A673 (cell line): ENCODE data around the gene CFAP97D1. TPM values are rescaled to one million over a fixed set of nuclear protein-coding genes. Genes with fewer than 3 reads are reported as not detected.

ENCODE experiments used
- BruUV-seq: library from RNA; stranded (reverse); fragments of 400-500 nt; replicated peaks from 2 replicates; lab custom pipeline; 2021; lab: Mats Ljungman, UMichigan
- CTCF ChIA-PET: fragments of 300-600 bp; sonication (Branson Sonifier 250); formaldehyde crosslinking; loops from one replicate; lab custom pipeline; 2022; ENCODE audit warnings: antibody characterized with exemption; lab: Charles Lee
- POLR2A ChIA-PET: fragments of 300-600 bp; sonication (Branson Sonifier 250); formaldehyde crosslinking; loops from one replicate; lab custom pipeline; 2022; ENCODE audit warnings: antibody characterized with exemption; ENCODE audit not compliant: low non-redundant PET; lab: Charles Lee
- DNase-seq: peaks from one replicate; pipeline ENCODE4 v3.0.0-alpha.2; 2015; ENCODE audit warnings: low spot score
- H3K27ac ChIP-seq: fragments of 200-600 bp; sonication (generic); 2 replicates; pipeline ENCODE4 v1.5.1; 2016; ENCODE audit warnings: mixed run types, low read depth, mild to moderate bottlenecking, mixed read lengths, antibody characterized with exemption, low read length; ENCODE audit not compliant: poor library complexity, severe bottlenecking
- H3K27me3 ChIP-seq: fragments of 200-600 bp; sonication (generic); replicated peaks from 2 replicates; pipeline ENCODE4 v1.6.1; 2017; ENCODE audit warnings: mixed run types, low read depth, mild to moderate bottlenecking, mixed read lengths, antibody characterized with exemption, low read length; ENCODE audit not compliant: insufficient read depth, poor library complexity
- H3K36me3 ChIP-seq: fragments of 200-600 bp; sonication (generic); 2 replicates; pipeline ENCODE4 v1.6.1; 2016; ENCODE audit warnings: mixed run types, mild to moderate bottlenecking, mixed read lengths, antibody characterized with exemption, low read length; ENCODE audit not compliant: insufficient read depth, poor library complexity, severe bottlenecking
- H3K4me1 ChIP-seq: fragments of 200-600 bp; sonication (generic); 2 replicates; pipeline ENCODE4 v1.6.1; 2017; ENCODE audit warnings: mixed run types, mild to moderate bottlenecking, mixed read lengths, antibody characterized with exemption, low read length; ENCODE audit not compliant: insufficient read depth, poor library complexity, severe bottlenecking
- H3K4me3 ChIP-seq: fragments of 200-600 bp; sonication (generic); 2 replicates; pipeline ENCODE4 v1.5.1; 2016; ENCODE audit warnings: low read depth, mixed run types, mild to moderate bottlenecking, mixed read lengths, low read length; ENCODE audit not compliant: poor library complexity, severe bottlenecking
- H3K9me3 ChIP-seq: fragments of 200-600 bp; sonication (generic); 2 replicates; pipeline ENCODE4 v1.6.1; 2016; ENCODE audit warnings: mixed run types, low read depth, mild to moderate bottlenecking, mixed read lengths, antibody characterized with exemption, low read length; ENCODE audit not compliant: poor library complexity, severe bottlenecking
- EZH2 ChIP-seq: fragments of 200-600 bp; sonication (generic); IDR thresholded peaks from 2 replicates; pipeline ENCODE4 v1.6.1; 2017; ENCODE audit warnings: borderline replicate concordance, low read depth, mild to moderate bottlenecking, mixed read lengths, antibody characterized with exemption, low read length; ENCODE audit not compliant: poor library complexity, severe bottlenecking
- intact Hi-C: fragments of 100-400 bp; cut with micrococcal nuclease; formaldehyde crosslinking; loops from one replicate; pipeline ENCODE4 v1.10.0; 2022; ENCODE audit not compliant: unreplicated experiment
- total RNA-seq: library from RNA; stranded (reverse); gene quantifications from 2 replicates; pipeline ENCODE4 v1.2.3, GENCODE V29; 2021
- TF ChIP-seq, protein P1 (sequence below): fragments of 300-800, 200-600 bp; sonication (generic); conservative IDR thresholded peaks from 2 replicates; pipeline ENCODE4 v1.5.1; 2017; ENCODE audit warnings: low read depth, mild to moderate bottlenecking, antibody characterized with exemption, low read length, moderate library complexity, mixed read lengths

Gene CFAP97D1
- total RNA-seq, 1 experiment from 2014 or later: not detected

DNA sequence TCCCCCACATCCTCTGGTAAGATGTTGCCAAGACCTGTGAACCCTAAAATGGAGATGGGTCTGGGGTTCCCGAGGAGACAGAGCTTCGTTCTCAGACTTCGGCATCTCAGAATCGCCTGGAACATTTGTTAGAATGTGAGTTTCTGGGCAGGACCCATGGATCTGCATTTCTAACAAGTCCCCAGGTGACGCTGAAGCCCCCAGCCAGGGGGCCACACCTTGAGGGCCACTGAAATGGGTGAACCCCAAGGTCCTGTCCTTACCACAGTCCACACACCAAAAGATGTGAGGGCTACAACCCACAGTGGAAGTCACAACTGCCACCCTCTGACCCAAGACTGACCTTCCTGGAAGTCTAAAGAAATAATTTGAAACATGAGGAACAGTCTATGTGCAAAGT lies 38.7 kb downstream of the CFAP97D1 start:
- Histone ChIP-seq H3K9me3 (no peaks in the 10 kb centered on the region), H3K27ac (no peak overlapping the region), H3K36me3 (no peaks in the 10 kb centered on the region), H3K27me3 (no peaks in the 10 kb centered on the region), H3K4me1 (no peaks in the 10 kb centered on the region), H3K4me3 (no peak overlapping the region)
- CTCF ChIA-PET: no interaction called here
- intact Hi-C loops: no loop called here
- BruUV-seq: no TSS peak
- POLR2A ChIA-PET: no interaction called here
- TF ChIP-seq, protein P1, sequence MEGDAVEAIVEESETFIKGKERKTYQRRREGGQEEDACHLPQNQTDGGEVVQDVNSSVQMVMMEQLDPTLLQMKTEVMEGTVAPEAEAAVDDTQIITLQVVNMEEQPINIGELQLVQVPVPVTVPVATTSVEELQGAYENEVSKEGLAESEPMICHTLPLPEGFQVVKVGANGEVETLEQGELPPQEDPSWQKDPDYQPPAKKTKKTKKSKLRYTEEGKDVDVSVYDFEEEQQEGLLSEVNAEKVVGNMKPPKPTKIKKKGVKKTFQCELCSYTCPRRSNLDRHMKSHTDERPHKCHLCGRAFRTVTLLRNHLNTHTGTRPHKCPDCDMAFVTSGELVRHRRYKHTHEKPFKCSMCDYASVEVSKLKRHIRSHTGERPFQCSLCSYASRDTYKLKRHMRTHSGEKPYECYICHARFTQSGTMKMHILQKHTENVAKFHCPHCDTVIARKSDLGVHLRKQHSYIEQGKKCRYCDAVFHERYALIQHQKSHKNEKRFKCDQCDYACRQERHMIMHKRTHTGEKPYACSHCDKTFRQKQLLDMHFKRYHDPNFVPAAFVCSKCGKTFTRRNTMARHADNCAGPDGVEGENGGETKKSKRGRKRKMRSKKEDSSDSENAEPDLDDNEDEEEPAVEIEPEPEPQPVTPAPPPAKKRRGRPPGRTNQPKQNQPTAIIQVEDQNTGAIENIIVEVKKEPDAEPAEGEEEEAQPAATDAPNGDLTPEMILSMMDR: no peak
- no peak for TF ChIP-seq EZH2
- DNase-seq: no peak

DNA sequence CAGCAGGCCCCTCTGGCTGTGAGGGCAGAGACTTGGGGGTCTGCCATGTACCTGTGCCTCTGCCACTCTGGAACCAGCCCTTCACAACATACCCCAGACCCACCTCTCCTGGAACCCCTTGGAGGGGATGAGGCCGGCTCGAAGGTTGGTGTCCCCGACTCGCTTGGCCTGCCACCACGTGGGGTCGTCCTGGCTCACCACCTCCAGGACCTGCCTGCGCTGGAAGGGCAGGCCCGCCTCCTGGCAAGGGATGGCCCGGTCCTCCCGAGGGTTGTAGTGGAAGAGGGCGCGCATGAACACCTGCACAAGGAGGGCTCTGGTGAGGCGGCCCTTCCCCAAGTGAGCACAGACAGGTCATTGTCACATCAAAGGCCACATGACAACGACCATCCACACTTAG lies 40.5 kb downstream of the CFAP97D1 start:
- intact Hi-C loops: no loop called here
- Histone ChIP-seq H3K4me1 (no peaks in the 10 kb centered on the region), H3K27me3 (no peaks in the 10 kb centered on the region), H3K4me3 (no peak overlapping the region), H3K9me3 (no peaks in the 10 kb centered on the region), H3K36me3 (no peaks in the 10 kb centered on the region), H3K27ac (no peak overlapping the region)
- no peak for DNase-seq
- no peak for TF ChIP-seq EZH2
- TF ChIP-seq, protein P1: no peak
- POLR2A ChIA-PET: no interaction called here
- BruUV-seq: no TSS peak
- CTCF ChIA-PET: no interaction called here

DNA sequence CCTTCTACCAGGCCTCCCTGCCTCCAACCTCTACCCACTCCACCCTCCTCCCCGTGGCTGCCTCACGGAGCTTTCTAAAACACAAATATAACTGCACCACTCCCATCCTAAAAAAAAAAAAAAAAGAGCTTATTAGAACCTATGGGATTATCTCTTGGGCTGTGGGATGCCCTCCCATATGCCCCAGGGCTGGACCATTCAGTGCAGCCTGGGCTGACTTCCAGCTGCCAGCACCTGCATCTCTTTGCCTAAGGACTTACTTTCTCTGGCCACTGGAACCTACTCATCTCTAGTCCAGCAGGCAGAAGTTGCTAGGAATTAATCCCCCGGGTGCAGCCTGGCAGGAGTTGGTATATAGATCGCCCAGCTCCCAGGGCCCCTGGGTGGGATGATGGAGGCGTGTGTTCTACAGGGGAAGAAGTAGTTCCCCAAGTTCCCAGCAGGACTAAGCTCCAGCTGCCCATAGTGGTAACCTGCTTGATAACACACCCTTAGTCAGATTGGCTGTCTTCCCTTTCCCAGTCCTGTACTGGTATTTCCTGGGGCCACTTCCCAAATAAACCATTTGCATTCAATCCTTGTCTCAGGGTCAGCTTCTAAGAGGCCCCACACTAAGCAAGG lies 42.4 kb downstream of the CFAP97D1 start:
- POLR2A ChIA-PET: no interaction called here
- no peak overlapping the region for H3K27ac ChIP-seq
- no peak for DNase-seq

More for the DNA sequence above, 42.4 kb downstream of the CFAP97D1 start:
- BruUV-seq: no TSS peak
- CTCF ChIA-PET: no interaction called here
- H3K9me3 ChIP-seq: no peaks in the 10 kb centered on the region
- TF ChIP-seq, protein P1: no peak
- TF ChIP-seq EZH2: no peak
- H3K4me3 ChIP-seq: no peak overlapping the region
- no peaks in the 10 kb centered on the region for H3K36me3 ChIP-seq
- no peaks in the 10 kb centered on the region for H3K4me1 ChIP-seq
- no peaks in the 10 kb centered on the region for H3K27me3 ChIP-seq
- intact Hi-C loops: no loop called here
